GM19099 (cell line): ENCODE data around the gene NUP107.

ENCODE experiments used
- POLR2A ChIP-seq: IDR thresholded peaks from 3 replicates; pipeline ENCODE4 v1.6.1; 2011; ENCODE audit warnings: low read depth; ENCODE audit not compliant: insufficient read length; ENCODE audit errors: extremely low read depth

Gene NUP107

DNA sequence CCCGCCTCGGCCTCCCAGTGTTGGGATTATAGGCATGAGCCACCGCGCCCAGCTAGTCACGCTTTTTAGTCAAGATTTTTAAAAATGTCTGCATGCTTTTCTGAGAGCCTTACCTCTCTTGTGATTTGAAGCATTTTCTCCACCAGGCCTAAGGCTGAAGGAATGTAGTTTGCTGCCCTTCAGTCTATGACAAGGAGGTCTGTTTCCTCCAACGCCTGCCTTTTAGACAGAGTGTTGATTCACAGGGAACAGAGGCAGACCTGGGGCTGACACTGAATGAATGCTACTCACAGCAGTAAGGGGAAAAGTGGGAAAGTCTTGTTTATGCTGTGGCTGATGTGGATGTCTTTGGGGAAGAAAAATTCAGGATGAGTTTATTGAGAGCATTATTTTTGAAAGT is 94.0 kb downstream of the NUP107 start:
- no peak for TF ChIP-seq POLR2A

DNA sequence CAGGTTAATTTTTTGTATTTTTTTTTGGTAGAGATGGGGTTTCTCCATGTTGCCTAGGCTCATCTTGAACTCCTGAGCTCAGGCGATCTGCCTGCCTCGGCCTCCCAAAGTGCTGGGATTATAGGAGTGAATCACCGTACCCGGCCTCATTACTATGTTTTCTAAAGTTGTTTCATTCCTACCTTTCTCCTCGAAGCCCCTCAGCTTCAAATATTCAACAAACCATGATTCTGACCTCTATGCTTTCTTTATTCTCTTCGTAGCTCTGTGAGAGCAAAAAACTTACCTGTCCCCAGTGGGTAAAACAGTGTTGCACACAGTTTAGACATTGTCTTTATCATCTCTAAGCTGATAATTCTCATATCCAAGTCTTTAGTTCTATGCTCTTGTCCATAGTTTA is 95.0 kb downstream of the NUP107 start:
- TF ChIP-seq POLR2A: no peak

DNA sequence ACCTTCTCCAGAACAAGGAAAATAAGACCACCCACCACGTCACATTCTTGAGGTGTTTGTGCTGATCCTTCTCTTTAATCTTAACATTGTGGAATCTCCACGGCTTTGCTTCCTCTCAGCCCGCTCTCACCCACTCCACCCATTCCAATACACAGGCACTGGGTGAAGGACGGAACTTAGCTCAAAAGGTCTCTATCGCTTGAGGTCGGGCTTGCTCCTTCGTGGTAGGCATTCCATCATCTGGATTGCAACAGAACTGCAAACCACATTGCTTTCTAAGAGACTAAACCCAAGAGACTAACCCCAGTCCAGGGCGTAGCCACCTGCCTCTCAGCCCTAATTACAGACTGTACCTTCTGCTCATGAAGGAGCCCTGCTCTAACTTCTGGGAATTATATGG is 97.2 kb downstream of the NUP107 start:
- no peak for TF ChIP-seq POLR2A

DNA sequence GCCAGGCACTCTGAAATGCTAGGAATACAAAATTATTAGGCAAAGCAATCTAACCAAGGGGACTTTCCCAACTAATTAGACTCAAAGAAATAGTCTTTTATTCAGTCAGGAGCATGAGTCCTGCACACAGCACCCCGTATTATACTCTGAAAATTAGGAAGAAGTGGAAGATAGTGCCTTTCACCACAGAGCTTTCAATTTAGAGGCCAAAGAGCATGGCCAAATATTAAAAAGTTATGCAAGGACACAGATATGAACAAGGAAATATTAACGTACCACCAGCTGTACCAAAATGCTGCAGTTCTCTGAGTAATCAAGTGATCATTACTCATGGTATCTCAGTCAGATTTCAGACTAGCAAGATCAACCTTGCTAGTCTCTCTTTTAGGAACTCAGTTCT is 98.6 kb downstream of the NUP107 start:
- no peak for TF ChIP-seq POLR2A

DNA sequence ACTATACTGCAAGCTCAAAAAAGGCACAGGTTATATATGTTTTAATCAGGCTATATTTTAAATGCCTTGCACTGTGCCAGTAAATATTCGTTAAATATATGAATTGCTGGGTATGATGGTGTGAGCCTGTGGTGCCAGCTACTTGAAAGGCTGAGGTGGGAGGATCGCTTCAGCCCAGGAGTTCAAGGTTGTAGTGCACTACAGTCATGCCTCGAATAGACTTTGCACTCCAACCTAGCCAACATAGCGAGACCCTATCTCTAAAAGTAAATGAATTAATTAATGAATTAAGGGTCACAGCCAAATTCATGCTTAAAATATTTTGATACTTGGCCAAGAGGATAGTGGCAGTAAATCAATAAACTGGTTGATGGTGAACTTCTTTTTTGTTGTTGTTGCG is 99.0 kb downstream of the NUP107 start:
- no peak for TF ChIP-seq POLR2A

DNA sequence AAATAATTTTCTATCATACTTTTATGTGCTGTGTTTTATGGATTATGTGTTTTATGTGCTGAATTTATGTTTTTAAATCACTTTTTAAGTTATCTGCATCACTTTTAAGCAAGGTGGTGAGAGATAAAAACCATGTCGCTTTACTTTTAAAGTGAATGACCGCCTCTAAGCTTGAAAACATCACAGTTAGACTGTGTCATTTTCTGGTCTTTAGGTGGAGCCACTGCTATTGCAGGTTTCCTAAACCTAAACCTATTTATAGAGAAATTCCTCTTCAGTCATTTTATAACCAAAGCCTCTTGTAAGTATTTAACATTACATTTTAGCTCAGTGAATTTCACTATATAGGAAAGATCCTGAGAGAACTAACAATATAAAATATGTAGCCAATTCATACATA is 100.2 kb downstream of the NUP107 start:
- TF ChIP-seq POLR2A: no peak

DNA sequence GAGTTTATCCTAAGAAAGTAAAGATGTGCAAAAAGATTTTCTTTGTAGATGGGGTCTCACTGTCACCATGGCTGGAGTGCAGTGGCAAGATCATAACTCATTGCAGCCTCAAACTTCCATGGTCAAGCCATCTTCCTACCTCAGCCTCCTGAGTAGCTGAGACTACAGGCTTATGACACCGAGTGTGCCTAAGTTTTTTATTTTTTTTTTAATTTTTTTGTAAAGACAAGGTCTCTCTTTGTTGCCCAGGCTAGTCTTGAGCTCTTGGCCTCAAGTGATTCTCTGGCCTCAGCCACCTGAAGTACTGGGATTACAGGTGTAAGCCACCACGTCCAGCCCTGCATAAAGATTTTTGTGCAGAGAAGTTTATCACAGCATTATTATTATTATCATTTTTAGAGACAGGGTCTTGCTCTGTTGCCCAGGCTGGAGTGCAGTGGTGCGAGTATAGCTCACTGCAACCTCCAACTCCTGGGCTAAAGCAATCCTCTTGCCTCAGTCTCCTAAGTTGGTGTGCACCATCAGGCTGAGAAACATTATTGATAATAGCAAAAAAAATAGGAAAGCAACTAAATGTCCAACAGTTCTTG is 101.9 kb downstream of the NUP107 start:
- no peak for TF ChIP-seq POLR2A

DNA sequence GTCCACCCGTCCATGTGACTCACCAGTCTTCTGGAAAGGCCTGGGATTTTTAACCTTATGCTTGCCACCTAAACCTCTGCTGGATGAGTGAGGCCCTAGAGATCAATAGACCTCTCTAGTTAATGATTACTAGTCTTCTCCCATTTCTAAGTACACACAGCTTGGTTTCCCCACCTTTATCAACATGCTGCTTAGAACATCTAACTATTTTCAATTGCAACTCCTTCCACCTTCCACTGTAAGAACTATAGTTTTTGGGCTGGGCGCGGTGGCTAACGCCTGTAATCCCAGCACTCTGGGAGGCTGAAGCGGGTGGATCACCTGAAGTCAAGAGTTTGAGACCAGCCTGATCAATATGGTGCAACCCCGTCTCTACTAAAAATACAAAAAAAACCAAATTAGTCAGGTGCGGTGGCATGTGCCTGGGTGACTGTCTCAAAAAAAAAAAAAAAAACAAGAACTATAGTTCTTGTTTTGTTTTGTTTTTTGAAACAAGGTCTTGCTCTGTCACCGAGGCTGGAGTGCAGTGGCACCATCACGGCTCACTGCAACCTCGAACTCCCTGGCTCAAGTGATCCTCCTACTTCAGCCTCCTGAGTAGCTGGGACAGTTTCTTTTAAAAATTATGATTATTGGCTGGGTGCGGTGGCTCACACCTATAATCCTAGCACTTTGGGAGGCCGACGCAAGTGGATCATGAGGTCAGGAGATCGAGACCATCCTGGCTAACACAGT is 102.5 kb downstream of the NUP107 start:
- TF ChIP-seq POLR2A: no peak

DNA sequence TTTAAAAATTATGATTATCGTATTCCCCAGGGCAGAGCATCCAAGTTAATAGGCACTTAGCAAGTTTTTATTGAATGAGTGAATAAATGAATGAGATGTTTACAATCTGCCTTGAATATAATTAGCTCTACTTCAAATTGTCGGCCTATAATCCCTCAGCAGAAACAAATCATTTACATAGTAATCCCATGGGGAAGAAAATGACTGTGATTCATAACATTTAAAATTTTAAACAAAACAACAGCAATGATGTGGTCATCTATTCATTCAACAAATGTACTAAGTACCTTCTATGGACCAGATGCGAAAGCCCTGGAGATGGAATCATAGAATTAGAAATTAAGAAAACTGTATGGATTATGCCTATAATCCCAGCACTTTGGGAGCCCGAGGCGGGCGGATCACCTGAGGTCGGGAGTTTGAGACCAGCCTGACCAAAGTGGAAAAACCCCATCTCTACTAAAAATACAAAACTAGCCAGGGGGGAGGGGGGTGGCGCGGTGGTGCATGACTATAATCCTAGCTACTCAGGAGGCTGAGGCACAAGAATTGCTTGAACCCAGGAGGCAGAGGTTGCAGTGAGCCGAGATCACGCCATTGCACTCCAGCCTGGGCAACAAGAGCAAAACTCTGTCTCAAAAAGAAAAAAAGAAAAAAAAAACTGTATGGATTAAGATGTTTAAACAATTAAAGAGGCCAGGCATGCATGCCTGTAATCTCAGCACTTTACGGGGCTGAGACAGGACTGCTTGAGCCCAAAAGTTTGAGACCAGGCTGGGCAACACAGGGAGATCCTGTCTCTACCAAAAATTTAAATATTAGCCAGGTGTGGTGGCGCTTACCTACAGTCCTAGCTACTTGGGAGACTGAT is 103.5 kb downstream of the NUP107 start:
- no peak for TF ChIP-seq POLR2A

DNA sequence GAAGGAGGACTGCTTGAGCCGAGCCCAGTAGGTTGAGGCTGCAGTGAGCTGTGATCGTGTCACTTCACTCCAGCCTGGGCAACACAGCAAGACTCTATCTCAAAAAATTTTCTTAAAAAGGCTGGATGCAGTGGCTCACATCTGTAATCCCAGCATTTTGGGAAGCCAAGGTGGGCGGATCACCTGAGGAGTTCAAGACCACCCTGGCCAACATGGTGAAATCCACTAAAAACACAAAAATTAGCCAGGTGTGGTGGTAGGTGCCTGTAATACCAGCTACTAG is 104.1 kb downstream of the NUP107 start:
- no peak for TF ChIP-seq POLR2A

DNA sequence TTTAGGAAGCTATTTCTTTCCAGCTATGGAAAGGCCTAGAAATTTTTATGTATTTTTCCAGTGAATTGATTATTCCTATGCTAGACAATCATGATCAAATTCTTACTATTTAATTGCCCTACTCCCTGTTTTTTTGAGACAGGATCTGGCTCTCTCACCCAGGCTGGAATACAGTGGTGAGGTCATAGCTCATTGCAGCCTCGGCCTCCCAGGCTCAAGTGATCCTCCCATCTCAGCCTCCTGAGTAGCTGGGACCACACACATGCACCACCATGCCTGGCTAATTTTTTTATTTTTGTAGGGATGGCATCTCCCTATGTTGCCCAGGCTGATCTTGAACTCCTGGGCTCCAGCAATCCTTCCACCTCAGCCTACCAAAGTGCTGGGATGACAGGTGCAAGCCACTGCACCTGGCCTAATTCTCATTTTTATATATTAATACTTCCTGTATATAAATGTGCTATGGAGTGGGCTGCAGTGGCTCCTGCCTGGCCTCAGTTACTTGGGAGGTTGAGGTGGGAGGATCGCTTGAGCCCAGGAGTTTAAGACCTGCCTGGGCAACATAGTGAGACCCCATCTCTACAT is 105.2 kb downstream of the NUP107 start:
- no peak for TF ChIP-seq POLR2A

DNA sequence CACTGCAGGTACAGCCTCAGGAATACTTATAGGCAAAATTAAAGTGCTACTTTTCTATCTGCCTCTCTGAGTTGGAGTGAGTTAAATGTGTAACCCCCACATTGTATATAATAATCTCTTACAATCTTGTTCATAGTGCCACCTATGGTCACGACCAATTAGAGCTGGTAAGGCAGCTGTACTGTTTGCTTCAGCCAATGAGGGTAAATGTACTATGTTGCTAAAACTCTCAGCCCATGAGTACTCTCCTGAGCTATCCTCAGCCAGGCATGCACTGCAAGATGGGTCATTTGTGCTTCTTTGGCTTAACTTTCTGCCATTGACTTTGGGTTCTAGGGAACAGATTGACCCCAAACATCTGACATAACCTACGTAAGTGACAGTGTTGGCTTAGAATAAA is 106.2 kb downstream of the NUP107 start:
- no peak for TF ChIP-seq POLR2A

DNA sequence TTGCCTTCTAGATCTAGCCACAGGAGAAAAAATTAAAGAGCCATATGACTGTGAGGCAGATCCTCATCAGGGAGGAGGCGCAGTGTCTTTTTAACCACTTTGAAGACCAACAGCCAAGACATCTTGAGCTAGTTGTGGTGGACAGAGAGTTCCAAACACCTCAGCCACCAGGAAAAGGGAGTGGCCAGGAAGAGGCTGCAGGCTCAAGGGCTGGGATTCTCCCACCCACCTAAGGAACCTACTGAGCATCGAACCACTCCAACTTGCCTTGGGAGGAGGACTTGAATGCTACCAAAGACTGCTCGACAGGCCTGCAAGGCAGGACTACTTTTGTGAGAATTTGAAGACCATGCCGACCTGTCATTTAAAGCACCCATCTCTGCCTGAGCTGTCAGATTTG is 106.7 kb downstream of the NUP107 start:
- TF ChIP-seq POLR2A: no peak

DNA sequence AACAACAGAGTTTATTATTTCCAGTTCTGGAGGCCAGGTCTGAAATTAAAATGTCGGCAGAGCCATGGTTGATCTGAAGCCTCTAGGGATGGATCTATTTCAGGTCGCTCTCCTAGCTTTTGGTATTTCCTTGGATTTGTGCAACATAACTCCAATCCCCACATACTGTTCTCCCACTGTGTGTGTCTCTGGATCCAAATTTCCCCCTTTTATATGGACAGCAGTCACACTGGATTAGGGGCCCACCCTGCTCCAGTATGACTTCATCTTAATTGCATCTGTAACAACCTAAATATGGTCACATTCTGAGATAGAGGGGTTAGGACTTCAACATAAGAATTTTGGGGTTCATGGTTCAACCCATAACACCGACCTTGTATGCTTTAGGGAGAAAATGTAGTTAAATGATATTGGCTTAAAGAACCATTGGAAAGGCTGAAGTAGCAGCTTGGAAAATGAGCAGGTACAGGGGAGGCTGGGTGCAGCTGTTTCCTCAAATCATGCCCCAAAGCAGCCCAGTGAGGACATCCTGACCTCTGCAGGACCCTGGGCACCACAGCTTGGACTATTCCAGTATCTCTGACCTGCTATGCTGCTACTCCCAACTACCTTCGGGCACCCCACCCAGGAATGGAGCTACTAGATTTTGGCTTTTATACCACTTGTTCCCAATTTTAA is 107.3 kb downstream of the NUP107 start:
- TF ChIP-seq POLR2A: no peak

DNA sequence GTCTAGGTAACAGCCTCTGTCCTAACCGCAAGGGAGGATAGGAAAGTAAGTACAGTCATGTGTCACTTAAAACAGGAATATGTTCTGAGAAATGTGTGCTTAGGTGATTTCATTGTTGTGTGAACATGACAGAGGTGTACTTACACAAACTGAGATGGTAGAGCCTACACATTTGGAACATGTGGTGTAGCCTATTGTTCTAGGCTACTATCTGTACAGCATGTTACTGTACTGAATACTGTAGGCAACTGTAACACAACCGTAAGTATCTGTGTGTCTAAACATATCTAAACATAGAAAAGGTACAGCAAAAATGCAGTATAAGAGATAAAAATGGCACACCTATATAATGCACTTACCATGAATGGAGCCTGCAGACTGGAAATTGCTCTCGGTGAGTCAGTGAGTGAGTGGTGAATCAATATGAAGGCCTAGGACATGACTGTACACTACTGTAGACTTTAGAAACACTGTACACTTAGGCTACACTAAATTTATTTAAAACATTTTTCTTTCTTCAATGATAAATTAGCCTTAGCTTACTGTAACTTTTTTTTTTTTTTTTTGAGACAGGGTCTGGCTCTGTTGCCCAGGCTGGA is 108.0 kb downstream of the NUP107 start:
- TF ChIP-seq POLR2A: no peak
